Nephron progenitor cell (in vitro differentiated cells): ENCODE data around the gene CHD5.

Source experiments
- DNase-seq: peaks from one replicate; pipeline ENCODE4 v3.0.0; 2021
- H3K27ac Mint-ChIP-seq: 2 replicates; pipeline ENCODE4 v1.8.0; 2021; ENCODE audit warnings: mild to moderate bottlenecking, moderate library complexity, mixed read lengths
- H3K27me3 Mint-ChIP-seq: 2 replicates; pipeline ENCODE4 v1.8.0; 2021; ENCODE audit warnings: mild to moderate bottlenecking, low read depth, mixed read lengths; ENCODE audit not compliant: poor library complexity
- H3K36me3 Mint-ChIP-seq: 2 replicates; pipeline ENCODE4 v1.8.0; 2021; ENCODE audit warnings: low read depth, mixed read lengths
- H3K4me1 Mint-ChIP-seq: 2 replicates; pipeline ENCODE4 v1.8.0; 2021; ENCODE audit warnings: mixed read lengths
- H3K4me3 Mint-ChIP-seq: 2 replicates; pipeline ENCODE4 v1.8.0; 2021; ENCODE audit warnings: mild to moderate bottlenecking, moderate library complexity, mixed read lengths
- H3K9me3 Mint-ChIP-seq: 2 replicates; pipeline ENCODE4 v1.8.0; 2021; ENCODE audit warnings: mild to moderate bottlenecking, moderate library complexity, mixed read lengths
- CTCF ChIP-seq: fragments of 200-600 bp; sonication (generic); IDR thresholded peaks from 2 replicates; pipeline ENCODE4 v1.5.0; 2021; ENCODE audit warnings: antibody characterized with exemption

Gene CHD5

GRCh38 chr1:6054596-6054995 is 125.5 kb downstream of the CHD5 start:
- H3K36me3 Mint-ChIP-seq = no peaks in the 10 kb centered on the region
- H3K4me3 Mint-ChIP-seq = no peak overlapping the region
- no peaks in the 10 kb centered on the region for H3K9me3 Mint-ChIP-seq
- TF ChIP-seq CTCF = no peak
- no peak for DNase-seq
- peaks cover 8% of the 10 kb centered on the region for H3K4me1 Mint-ChIP-seq
- no peak overlapping the region for H3K27ac Mint-ChIP-seq
- H3K27me3 Mint-ChIP-seq = peaks cover 54% of the 10 kb centered on the region

GRCh38 chr1:6053206-6053546 is 126.9 kb downstream of the CHD5 start:
- Mint-ChIP-seq H3K4me1 (peaks cover 8% of the 10 kb centered on the region), H3K36me3 (no peaks in the 10 kb centered on the region), H3K4me3 (no peak overlapping the region), H3K27me3 (peaks cover 44% of the 10 kb centered on the region), H3K9me3 (no peaks in the 10 kb centered on the region), H3K27ac (no peak overlapping the region)
- no peak for TF ChIP-seq CTCF
- no peak for DNase-seq

GRCh38 chr1:6052543-6053205 is 127.4 kb downstream of the CHD5 start:
- H3K27me3 Mint-ChIP-seq = peaks cover 44% of the 10 kb centered on the region
- H3K36me3 Mint-ChIP-seq = no peaks in the 10 kb centered on the region
- H3K9me3 Mint-ChIP-seq = no peaks in the 10 kb centered on the region
- no peak overlapping the region for H3K4me3 Mint-ChIP-seq
- H3K27ac Mint-ChIP-seq = no peak overlapping the region
- H3K4me1 Mint-ChIP-seq = peaks cover 8% of the 10 kb centered on the region
- TF ChIP-seq CTCF = peak; percentile 66
- peak; percentile 92 for DNase-seq
